Measurements from ENCODE around the gene AK9. TPM values are rescaled to one million over a fixed set of nuclear protein-coding genes. Genes with fewer than 3 reads are reported as not detected.
A peak's percentile ranks its signal among the peaks of the same experiment; 100 is the strongest.
"Not testable (repeated sequence)": the region's sequence is repeated elsewhere in the genome, so short reads cannot be mapped to it uniquely, and the experiment has no call there.

The AK9 gene
- polyA plus RNA-seq (2013, experiment 1 of 2; ENCODE audit: insufficient read length): 2.6 TPM
- 3.8 TPM for polyA plus RNA-seq (2013, experiment 2 of 2; ENCODE audit: insufficient read length)

DNA sequence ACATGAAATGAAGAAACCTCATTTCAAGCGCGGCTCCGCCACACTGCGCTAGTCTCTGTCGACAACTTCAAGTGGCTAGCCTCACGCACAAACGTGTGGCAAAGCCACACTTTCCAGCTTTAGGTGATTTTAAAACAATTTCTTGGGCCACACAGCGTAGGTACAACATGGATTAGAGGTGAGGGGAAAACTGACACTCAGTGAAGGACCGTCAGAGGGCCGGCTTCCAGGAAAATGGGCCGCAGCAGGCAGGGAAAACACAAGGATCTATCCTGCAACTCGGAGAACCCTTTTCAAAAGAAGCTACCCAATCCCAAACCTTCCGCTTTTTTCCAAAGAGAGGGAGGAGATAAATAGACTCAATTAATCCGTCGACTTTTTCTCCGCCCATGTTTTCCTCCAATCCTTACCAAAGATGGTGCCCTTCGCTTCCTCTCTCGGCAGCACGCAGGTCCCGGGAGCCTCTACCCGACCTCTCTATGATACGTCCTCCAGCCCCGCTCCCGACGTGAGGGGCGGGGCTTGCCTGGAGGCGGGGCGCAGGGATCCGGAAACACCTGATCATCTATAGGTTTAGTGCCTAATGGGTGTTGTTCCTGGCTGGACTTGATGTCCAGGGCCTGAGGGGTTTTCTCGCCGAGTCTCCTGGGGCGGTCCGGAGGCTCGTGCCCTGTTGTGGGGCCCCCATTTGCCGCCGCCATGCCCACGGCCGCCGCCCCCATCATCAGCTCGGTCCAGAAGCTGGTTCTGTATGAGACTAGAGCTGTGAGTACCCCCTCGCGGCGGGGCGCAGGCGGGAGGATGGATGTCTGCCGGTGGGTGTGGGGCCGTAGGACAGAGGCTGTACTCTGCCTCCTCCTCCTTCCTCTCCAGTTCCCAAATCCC is at the start of gene AK9, which contains the start of gene FIG4:
TSS of gene AK9 (minus strand) at position 466 of the 885 bp plus-strand sequence. CDS start 15,457 bp downstream, outside the sequence.
TSS of gene FIG4 (plus strand) at position 560 of the 885 bp plus-strand sequence. CDS start at position 700, 140 bp downstream.
- DNase-seq: peak; percentile 93

DNA sequence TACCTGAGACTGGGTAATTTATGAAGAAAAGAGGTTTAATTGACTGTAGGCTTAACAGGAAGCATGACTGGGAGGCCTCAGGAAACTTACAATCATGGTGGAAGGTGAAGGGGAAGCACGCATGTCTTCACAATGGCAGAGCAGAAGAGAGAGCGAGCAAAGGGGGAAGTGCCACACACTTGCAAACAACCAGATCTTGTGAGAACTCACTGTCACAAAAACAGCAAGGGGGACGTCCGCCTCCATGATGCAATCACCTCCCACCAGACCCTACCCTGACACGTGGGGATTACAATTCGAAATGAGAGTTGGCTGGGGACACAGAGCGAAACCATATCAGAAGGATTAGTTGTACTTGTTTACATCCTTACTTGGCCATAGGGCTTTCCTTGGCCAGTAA is 49.8 kb upstream of the AK9 start:
- no peak for DNase-seq

DNA sequence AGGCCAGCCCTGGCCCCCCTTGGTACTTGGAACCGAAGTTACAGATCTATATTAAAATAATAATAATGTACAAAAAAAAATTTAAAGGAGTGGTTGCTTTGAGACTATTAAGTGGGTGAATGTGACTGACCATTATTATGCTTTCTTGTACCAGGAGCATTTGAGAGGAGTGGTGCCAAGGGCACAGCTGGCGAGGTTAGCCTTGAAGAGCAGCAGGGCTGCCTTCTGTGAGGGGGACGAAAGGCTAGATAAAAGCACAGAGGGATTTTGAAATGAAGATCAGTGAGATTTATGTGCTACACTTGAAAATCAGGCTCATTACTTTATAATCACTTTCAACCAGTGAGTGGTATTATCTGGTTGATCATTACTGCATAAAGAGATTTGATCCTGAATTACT is 48.7 kb upstream of the AK9 start:
- DNase-seq: no peak

DNA sequence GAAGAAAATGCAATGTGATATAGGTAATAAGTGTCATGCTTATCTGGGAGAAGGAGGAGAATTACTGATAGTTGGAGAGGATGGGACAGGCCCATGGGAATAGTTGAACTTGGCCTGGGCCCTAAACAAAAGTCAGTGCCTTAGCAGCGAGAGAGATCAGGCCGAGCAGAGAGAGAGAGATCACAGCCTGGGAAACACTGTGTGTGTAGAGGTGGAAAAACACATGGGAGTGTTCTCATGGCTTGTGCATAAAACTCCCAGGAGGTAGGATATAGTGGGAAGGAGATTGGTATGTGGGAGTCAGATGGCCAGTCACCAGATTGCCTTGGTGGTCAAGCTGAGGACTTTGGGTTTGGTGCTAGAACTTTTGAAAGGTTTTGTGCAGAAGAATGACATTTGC is 47.7 kb upstream of the AK9 start:
- DNase-seq: no peak

DNA sequence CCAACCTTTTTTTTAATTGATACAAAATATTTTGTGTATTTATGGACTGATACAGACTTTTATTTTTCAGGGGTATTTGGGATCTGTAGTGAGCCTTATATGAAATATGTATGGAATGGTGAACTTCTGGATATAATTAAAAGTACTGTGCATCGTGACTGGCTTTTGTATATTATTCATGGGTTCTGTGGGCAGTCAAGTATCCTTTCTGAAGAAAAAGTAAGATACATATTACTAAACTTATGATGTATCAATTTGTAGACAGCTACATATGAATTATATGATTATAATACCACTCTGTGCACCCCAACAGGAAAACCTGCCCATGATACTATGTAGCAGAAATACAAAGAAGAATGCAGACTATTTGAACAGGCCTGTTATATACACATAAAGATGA is 47.3 kb upstream of the AK9 start:
- DNase-seq: peak; percentile 61

DNA sequence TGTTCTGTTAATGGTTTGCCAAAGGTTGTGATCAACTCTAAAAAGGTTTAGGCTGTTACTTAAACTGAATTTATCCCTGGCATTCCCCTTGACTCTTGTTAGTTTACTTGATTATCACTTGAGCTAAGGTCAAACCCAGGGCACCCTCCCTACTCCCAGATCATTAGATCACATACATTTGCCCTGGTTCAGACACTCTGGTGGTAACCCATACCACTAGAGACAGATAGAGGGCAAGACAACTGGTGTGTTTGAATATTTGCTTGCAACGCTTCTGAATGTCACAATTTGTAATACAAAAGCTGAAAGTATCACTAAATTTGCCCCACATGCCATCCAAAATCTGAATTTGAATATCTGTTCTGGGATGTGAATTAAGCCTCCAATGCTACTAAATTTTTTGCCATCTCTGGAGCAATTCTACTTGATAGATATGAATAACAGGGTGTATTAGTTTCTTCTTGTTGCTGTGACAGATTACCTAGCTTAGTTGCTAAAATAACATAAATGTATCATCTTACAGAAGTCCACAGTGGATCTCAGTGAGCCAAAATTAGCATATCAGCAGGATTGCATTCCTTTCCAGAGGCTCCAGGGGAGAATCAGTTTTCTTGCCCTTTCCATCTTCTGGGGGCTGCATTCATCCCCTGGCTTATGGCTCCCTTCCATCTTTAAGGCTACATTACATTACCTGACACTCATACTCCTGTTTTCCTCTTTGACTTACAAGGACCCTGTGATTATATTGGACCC is 45.4 kb upstream of the AK9 start:
- no peak for DNase-seq

DNA sequence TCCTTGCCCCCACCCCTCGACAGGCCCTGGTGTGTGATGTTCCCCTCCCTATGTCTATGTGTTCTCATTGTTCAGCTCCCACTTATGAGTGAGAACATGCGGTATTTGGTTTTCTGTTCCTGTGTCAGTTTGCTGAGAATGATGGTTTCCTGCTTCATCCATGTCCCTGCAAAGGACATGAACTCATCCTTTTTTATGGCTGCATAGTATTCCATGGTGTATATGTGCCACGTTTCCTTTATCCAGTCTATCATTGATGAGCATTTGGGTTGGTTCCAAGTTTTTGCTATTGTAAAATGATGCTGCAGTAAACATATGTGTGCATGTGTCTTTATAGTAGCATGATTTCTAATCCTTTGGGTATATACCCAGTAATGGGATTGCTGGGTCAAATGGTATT is 34.2 kb upstream of the AK9 start:
- DNase-seq: not testable (repeated sequence)

DNA sequence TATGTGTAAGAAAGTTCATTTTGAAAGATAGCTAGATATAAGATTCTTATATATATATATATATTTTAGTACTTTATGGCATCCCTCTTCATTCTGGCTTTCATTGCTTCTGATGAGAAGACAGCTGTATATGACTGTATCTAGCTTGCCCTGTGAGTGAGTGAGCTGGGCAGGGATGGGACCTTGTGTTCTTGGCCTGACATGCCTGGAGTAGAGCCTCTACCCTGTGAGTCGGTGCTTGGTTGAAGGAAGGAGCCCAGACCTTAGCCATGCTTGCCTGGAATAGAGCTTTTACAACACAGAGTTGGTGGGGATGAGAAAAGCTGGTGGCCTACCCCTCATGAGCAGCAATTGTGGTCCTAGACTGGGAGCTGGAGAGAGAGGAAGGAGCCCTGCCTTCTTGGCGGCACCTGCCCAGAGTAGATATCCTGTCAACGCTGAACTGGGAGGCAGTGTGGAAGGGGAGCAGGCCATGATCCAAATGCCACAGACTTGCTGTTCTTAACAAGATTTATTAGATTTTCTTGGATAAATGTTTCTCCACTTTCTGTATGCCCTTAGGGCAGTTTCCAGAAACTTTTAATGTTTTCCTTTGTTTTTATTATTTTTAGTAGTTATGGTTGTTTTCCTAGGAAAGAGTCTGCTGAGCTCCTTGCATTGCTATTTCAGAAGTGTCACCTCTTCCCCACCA is 31.7 kb upstream of the AK9 start:
- no peak for DNase-seq

DNA sequence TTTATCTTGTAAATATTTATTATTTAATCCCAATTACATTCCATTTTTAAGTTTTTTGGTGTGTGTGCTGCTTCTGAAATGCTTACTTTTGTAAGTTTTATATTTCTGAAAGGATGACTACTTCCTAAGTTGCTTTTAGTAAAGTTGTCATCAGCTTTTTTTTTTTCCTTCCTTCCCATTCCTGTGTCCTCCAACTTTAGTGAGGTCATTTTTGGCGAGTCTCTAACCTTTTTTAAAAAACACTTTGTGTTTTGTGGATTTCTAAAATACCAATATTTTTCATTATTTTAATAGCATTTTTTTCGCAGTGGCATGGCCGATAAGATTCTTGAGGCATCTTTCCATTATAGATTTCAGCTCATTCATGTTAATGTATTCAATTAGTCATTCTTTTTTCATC is 31.0 kb upstream of the AK9 start:
- DNase-seq: no peak

DNA sequence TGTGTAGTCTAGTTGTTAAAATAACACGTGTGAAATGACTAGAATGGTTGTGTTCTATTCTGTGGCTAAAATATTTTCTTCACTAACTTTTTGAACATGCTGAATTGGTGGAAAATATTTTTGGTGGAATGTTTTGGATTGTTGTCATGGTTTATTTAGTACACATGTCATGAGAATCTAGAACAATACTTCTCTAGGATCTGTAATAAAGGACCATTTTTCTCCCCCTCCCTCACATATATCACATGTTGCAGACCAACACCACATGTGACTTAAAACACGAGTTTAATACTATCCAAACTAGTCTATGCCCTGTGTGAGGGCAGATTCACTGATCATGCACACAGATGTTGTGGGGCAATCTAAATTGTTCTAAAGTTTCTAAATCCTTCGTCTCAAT is 29.3 kb upstream of the AK9 start:
- DNase-seq: peak; percentile 42

DNA sequence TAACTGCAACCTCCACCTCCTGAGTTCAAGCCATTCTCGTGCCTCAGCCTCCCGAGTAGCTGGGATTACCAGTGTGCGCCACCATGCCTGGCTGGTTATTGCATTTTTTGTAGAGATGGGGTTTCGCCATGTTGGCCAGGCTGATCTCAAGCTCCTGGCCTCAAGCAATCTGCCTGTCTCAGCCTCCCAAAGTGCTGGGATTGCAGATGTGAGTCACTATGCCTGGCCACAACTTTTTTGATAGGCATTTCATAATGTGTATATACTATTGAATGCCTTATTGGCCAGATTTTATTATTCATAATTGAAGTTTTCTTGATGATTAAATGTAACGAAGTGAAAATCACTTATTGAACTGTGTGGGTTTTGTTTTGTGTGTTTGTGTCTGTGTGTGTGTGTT is 28.0 kb upstream of the AK9 start:
- peak; percentile 20 for DNase-seq

DNA sequence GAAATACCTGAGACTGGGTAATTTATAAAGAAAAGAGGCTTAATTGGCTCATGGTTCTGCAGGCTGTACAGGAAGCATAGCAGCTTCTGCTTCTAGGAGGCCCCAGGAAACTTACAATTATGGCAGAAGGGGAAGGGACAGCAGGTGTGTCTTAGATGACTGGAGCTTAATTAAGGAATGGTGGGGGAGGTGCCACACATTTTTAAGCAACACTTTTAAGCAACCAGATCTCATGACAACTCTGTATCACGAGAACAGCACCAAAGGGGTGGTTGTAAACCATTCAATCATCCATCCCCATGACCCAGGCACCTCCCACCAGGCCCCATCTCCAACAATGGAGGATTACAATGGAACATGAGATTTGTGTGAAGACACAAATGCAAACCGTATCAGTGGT is 27.0 kb upstream of the AK9 start:
- DNase-seq: no peak

DNA sequence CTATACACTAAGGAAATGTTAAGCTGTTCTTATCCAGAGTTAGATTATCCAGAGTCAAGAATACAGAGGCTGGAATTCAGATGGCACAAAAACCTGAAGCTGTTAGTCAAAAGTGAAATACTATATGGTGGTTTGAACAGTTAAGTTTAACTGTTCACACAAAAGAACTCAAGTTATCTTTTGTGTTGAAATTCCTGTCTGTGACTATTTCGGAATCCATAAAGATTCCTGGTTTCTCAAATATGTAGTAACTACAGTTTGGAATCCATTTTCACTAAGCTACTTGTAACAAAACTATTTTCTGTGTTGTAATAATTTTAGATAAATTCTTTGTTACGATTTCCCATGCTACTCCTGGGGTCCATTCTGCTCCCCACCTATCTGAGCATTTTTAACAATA is 24.6 kb upstream of the AK9 start:
- no peak for DNase-seq

DNA sequence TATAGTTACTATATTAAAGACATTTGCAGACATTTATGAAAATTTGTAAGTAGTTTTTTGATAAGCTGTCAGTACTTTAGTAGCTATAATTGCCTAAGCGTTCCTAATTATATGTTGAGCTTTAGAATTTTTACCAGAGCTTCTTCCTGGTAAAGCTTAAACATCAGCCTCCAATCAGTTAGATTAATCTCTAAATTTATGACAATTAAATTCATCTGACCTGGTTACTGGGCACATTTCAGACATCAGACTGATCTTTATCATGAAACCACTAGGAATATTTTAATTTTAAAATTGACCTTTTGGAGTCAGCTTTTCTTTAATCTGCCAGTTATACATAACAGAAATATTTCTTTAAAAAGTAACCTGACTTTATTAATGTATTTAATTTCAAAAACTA is 23.6 kb upstream of the AK9 start:
- no peak for DNase-seq

DNA sequence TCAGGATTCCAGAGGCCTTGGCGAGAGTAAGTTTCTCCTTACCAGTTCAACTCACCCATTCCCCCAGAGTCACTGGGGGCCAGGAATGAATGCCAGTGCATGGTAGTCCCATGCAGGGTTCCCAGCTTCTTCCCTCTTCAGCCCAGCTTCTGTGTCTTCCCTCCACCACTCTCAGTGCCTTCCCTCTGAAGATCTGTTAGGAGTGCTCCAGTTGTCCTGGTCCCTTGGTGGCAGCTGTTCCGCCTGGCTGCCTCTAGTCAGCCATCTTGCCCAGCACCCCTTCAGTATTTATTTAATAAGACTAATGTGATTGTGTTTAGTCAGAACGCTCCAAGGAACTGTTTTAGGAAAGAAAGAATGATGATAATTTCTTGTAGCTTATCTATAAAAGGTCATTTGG is 23.2 kb upstream of the AK9 start:
- no peak for DNase-seq

DNA sequence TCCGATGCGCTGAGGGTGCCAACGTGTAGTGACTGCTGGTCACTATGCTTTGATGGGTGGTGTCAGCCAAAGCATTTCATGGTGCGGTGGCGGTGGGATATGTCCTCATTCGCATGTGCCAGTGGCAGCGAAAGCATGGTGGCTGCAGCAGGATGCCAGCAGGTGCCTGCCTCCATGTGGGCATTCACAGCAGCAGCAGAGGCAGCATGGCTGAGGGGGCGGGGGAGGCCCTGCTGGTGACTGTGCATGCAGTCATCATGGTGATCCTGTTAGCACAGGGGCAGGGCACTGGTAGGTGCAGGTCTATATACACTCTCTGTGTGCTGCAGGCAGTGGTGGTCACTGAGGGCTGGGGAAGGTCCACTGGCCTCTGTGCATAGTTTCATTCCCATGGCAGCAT is 22.1 kb upstream of the AK9 start:
- no peak for DNase-seq

DNA sequence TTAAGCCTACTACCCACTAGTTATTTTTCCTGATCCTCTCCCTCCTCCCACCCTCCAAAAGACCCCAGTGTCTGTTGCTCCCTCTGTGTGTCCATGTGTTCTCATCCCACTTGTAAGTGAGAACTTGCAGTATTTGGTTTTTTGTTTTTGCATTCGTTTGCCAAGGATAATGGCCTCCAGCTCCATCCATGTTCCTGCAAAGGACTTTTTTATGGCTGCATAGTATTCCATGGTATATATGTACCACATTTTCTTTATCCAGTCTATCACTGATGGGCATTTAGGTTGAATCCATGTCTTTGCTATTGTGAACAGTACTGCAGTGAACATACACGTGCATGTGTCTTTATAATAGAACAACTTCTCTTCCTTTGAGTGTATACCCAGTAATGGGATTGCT is 17.1 kb upstream of the AK9 start:
- not testable (repeated sequence) for DNase-seq

DNA sequence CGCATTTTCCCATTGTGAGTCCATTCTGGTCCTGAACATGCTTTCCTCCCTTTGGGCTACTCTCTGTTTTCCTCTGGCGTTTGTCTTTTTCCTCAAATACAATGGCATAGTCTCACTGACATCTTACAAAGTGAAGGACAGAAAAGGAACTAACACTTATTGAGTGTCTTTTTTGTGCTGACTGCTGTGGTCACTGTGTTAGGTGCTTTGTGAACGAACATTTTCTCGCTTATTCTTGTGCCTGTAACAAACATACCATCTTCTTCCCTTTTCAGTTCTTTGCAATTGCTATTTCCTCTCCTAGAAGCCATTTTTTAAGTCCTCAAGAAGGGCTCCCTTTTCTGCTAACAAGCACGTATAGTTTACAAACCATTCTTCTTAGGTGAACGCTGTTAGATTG is 15.5 kb upstream of the AK9 start:
- DNase-seq: no peak

DNA sequence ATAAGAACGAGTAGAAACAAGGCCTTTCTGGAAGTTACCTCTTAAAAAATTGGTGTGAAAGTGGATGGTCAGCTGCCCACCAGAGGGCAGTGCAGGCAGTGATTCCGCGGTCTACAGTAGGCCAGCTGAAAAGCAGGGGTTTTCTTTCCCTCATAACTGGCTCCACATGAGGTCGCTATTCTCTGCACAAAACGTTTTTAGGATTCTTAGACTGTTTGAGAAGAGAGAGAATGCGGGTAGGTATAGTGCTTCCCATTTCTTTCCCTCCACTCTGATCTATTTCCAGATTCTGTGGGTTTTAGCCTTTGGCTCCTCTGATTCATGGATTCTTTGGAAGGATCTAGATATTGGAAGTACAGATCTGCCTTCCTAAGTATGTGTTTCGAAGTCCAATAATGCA is 14.3 kb upstream of the AK9 start:
- peak; percentile 83 for DNase-seq

DNA sequence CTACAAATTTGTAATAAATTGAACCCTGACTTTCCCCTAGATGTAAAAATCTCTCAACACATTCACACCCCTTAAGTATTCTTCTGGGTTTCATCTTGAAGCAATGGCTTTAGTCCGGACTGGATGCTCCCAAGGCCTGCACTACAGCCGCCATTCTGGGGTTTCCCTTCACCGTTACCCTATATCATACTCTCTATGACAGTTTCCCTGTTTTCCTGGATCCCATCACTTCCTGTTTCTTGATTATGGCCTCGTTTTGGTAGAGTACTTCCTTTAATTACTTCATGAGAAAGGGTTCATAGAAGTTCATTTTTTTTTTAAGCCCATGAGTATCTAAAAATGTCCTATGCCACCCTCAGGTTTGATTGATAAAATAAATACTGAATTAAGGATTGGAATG is 11.8 kb upstream of the AK9 start:
- no peak for DNase-seq

DNA sequence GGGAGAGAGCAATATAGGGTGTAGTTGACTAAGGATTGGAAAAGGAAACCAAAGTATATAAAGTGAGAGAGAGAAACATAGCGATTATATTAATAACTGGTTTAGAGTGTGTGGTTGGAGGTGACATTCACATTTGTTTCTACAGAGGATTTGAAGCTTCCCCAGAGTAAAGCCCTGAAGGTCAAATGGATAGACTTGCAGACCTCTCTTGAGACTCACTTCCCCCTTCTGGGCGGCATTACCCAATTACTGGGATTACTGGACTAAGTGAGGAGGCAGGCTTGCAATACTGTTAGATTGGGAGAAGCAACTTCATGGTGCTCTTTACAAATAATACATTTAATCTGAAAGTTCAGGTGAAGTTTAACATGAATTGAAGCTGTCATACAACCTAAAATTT is 10.8 kb upstream of the AK9 start:
- DNase-seq: no peak

DNA sequence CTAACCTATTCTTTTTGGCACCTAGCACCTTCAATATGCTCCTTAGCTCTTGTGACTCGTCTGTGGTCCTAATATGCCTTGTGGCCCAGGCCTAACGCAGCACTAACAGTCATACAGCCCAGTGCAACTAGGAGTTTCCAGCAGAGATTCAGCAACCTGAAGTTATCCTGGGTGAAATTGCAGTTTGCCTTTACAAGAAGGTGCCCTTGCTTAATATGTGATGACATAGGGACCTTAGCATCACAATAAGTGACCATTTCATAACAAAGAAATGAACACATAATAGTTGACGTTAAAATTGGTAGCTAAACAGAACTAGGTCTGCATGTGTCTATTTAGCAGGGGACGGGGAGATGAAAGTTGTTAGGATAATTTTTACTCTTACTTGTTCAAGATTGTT is 10.2 kb upstream of the AK9 start:
- no peak for DNase-seq

DNA sequence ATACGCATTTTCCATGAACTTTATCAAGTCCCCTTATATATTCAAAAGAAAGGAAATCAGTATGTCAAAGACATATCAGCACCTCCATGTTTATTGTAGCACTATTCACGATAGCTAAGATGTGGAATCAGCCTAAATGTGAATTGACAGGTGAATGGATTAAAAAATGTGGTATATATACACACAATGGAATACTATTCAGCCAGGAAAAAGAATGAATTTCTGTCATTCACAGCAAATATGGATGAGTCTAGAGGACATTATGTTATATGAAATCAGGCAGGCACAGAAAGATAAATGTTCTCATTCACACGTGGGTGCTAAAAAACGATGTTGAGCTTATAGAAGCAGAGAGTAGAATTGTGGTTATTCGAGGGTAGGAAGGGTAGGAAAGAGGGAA is 5.4 kb upstream of the AK9 start:
- no peak for DNase-seq

Measured in fibroblast of skin of back (primary cell).